GM12878 (cell line): Measurements from ENCODE around the gene KPNA3. TPM values are rescaled to one million over a fixed set of nuclear protein-coding genes. Genes with fewer than 3 reads are reported as not detected.

Experiments used
- ATAC-seq: fragments of 200-7000 bp; cut with Tn5 transposase; 3 replicates; pipeline ENCODE4 v1.9.1; 2020; ENCODE audit warnings: mild to moderate bottlenecking, moderate library complexity
- BruUV-seq: library from RNA; stranded (reverse); fragments of 400-500 nt; replicated peaks from 2 replicates; lab custom pipeline; 2021; lab: Mats Ljungman, UMichigan
- CTCF ChIA-PET: fragments of 300-600 bp; sonication (Branson Sonifier 250); formaldehyde crosslinking; extraction: SDS; loops from one replicate; lab custom pipeline; 2021; ENCODE audit warnings: inconsistent platforms; lab: Yijun Ruan, JAX
- POLR2A ChIA-PET: fragments of 350-600 bp; formaldehyde crosslinking; extraction: SDS; loops from one replicate; lab custom pipeline; 2021; ENCODE audit warnings: inconsistent platforms; lab: Charles Lee
- RAD21 ChIA-PET: fragments of 300-600 bp; sonication (Branson Sonifier 250); formaldehyde crosslinking; loops from one replicate; lab custom pipeline; 2023; ENCODE audit warnings: antibody characterized with exemption; ENCODE audit not compliant: unreplicated experiment; lab: Charles Lee
- SMC1A ChIA-PET: fragments of 300-600 bp; sonication (Branson Sonifier 250); formaldehyde crosslinking; loops from one replicate; lab custom pipeline; 2023; ENCODE audit not compliant: unreplicated experiment, uncharacterized antibody; lab: Charles Lee
- DNase-seq: peaks from one replicate; pipeline ENCODE4 v3.0.0-alpha.2; 2011; ENCODE audit warnings: low read depth, low spot score
- FAIRE-seq: peaks from 3 replicates; lab custom pipeline; 2011; peaks lifted over from hg19 to GRCh38; lab: Jason Lieb, UNC
- H2AFZ ChIP-seq: 2 replicates; pipeline ENCODE4 v1.6.0; 2011; ENCODE audit warnings: low read depth, low read length, control low read depth; ENCODE audit not compliant: control insufficient read depth
- H3K27ac ChIP-seq: 2 replicates; pipeline ENCODE4 v1.5.1; 2011; ENCODE audit warnings: control low read depth; ENCODE audit not compliant: control insufficient read depth, insufficient read depth
- H3K27me3 ChIP-seq, 2 experiments: replicated peaks in 1 of 2; 2 replicates each; pipeline versions ENCODE4 v1.6.0 to v1.6.1; 2011; ENCODE audit warnings: low read length in 1 of 2; ENCODE audit not compliant: control insufficient read depth in 2 of 2, insufficient read depth in 2 of 2
- H3K36me3 ChIP-seq, 2 experiments: 2 replicates each; pipeline ENCODE4 v1.5.1; 2011; ENCODE audit warnings: low read length in 1 of 2; ENCODE audit not compliant: control insufficient read depth in 2 of 2, insufficient read depth in 2 of 2
- H3K4me1 ChIP-seq: 2 replicates; pipeline ENCODE4 v1.6.1; 2011; ENCODE audit warnings: mild to moderate bottlenecking, low read length, moderate library complexity, mixed read lengths; ENCODE audit not compliant: control insufficient read depth, insufficient read depth
- H3K4me2 ChIP-seq: 2 replicates; pipeline ENCODE4 v1.6.0; 2011; ENCODE audit warnings: control low read depth; ENCODE audit not compliant: control insufficient read depth, insufficient read depth
- H3K4me3 ChIP-seq: fragments of 200-600 bp; sonication (generic); 2 replicates; pipeline ENCODE4 v1.5.1; 2016
- H3K79me2 ChIP-seq: 2 replicates; pipeline ENCODE4 v1.6.0; 2011; ENCODE audit warnings: low read length; ENCODE audit not compliant: control insufficient read depth, insufficient read depth
- H3K9ac ChIP-seq: 2 replicates; pipeline ENCODE4 v1.8.0; 2011; ENCODE audit warnings: low read length, control low read depth, mixed read lengths; ENCODE audit not compliant: control insufficient read depth, insufficient read depth
- H3K9me3 ChIP-seq: replicated peaks from 3 replicates; pipeline ENCODE4 v1.5.1; 2011; ENCODE audit warnings: mild to moderate bottlenecking, low read length; ENCODE audit not compliant: control insufficient read depth, insufficient read depth
- H4K20me1 ChIP-seq: 2 replicates; pipeline ENCODE4 v1.6.0; 2011; ENCODE audit not compliant: control insufficient read depth, insufficient read depth
- LARP7 ChIP-seq: fragments of 450-650 bp; IDR thresholded peaks from 2 replicates; pipeline ENCODE4 v1.6.1; 2017; ENCODE audit warnings: mild to moderate bottlenecking
- MXI1 ChIP-seq: fragments of 150-350 bp; IDR thresholded peaks from 2 replicates; pipeline ENCODE4 v1.6.1; 2011; ENCODE audit warnings: low read depth, mild to moderate bottlenecking, inconsistent platforms, low read length, improper control_type of control experiment
- RAD21 ChIP-seq: IDR thresholded peaks from 2 replicates; pipeline ENCODE4 v1.6.1; 2011; ENCODE audit warnings: mild to moderate bottlenecking, low read depth, low read length, moderate library complexity; ENCODE audit not compliant: insufficient read depth
- RB1 ChIP-seq: fragments of 450-650 bp; formaldehyde crosslinking; IDR thresholded peaks from 2 replicates; pipeline ENCODE4 v1.6.1; 2017; ENCODE audit warnings: mild to moderate bottlenecking, borderline replicate concordance
- SMC3 ChIP-seq: IDR thresholded peaks from 2 replicates; pipeline ENCODE4 v1.6.1; 2011; ENCODE audit warnings: low read length, improper control_type of control experiment, borderline replicate concordance
- SPI1 ChIP-seq: IDR thresholded peaks from 2 replicates; pipeline ENCODE4 v1.6.1; 2011; ENCODE audit warnings: low read depth, mild to moderate bottlenecking, low read length, moderate library complexity, borderline replicate concordance; ENCODE audit not compliant: insufficient read depth
- SREBF2 ChIP-seq: IDR thresholded peaks from 2 replicates; pipeline ENCODE4 v1.6.1; 2012; ENCODE audit warnings: mild to moderate bottlenecking, low read length
- WGBS: methylation state at CpG from one replicate; pipeline ENCODE4 v1.1.6; 2016; ENCODE audit warnings: low lambda C conversion rate; ENCODE audit not compliant: insufficient replicate concordance, insufficient coverage; ENCODE audit errors: missing lambda C conversion rate; 5-methylcytosine and 5-hydroxymethylcytosine counted together
- in situ Hi-C: fragments of 300-500 bp; cut with MboI; formaldehyde crosslinking; loops from 9 replicates; pipeline ENCODE4 v1.14.3; 2018; ENCODE audit warnings: mixed read lengths
- intact Hi-C: fragments of 100-400 bp; cut with micrococcal nuclease; formaldehyde crosslinking; loops from one replicate; pipeline ENCODE4 v1.14.2; 2022; ENCODE audit not compliant: unreplicated experiment
- polyA plus RNA-seq, 11 experiments: library from polyadenylated mRNA; depleted of rRNA in 4 of 11; unstranded in 6 of 11; stranded (reverse) in 5 of 11; fragments of >200 nt; fragmentation: Nextera tagmentation in 4 of 11; fragmentation: Illumina TruSeq in 1 of 11; extraction: Ambion mirVana in 4 of 11; extraction: Trizol in 1 of 11; gene quantifications; 1 replicate in 1 of 11; 2 replicates in 10 of 11; pipeline versions ENCODE4 v1.2.1 to v1.2.3, GENCODE V29; 2011 to 2016; ENCODE audit warnings: inconsistent platforms in 2 of 11, missing spikeins in 2 of 11, low read depth in 1 of 11
- total RNA-seq, 4 experiments: library from RNA; depleted of rRNA in 3 of 4; stranded (reverse); fragments of >200 nt in 3 of 4; fragmentation: Illumina TruSeq in 1 of 4; extraction: Trizol in 1 of 4; gene quantifications; 2 replicates each; pipeline versions ENCODE4 v1.2.1 to v1.2.3, GENCODE V29; 2013 to 2021
- TF ChIP-seq, protein P1 (sequence below): fragments of 450-650 bp; IDR thresholded peaks from 2 replicates; pipeline ENCODE4 v1.6.1; 2017; ENCODE audit warnings: mild to moderate bottlenecking, moderate library complexity
- TF ChIP-seq, protein P2 (sequence below), 3 experiments: IDR thresholded peaks in 2 of 3; conservative IDR thresholded peaks in 1 of 3; 2 replicates each; pipeline ENCODE4 v1.5.1; 2011; ENCODE audit warnings: low read depth in 3 of 3, low read length in 3 of 3, mild to moderate bottlenecking in 3 of 3, control low read depth in 2 of 3, moderate library complexity in 2 of 3, inconsistent platforms in 1 of 3, mixed read lengths in 1 of 3; ENCODE audit not compliant: control insufficient read depth in 2 of 3, insufficient read depth in 1 of 3; ENCODE audit errors: extremely low read depth in 1 of 3

KPNA3 gene
- total and polyA plus RNA-seq, 10 of the 15 experiments (the other 5 are each of a cell fraction or from before 2014, with no cell fraction given) = 23.3 to 50.5 (median 31.1) TPM

DNA sequence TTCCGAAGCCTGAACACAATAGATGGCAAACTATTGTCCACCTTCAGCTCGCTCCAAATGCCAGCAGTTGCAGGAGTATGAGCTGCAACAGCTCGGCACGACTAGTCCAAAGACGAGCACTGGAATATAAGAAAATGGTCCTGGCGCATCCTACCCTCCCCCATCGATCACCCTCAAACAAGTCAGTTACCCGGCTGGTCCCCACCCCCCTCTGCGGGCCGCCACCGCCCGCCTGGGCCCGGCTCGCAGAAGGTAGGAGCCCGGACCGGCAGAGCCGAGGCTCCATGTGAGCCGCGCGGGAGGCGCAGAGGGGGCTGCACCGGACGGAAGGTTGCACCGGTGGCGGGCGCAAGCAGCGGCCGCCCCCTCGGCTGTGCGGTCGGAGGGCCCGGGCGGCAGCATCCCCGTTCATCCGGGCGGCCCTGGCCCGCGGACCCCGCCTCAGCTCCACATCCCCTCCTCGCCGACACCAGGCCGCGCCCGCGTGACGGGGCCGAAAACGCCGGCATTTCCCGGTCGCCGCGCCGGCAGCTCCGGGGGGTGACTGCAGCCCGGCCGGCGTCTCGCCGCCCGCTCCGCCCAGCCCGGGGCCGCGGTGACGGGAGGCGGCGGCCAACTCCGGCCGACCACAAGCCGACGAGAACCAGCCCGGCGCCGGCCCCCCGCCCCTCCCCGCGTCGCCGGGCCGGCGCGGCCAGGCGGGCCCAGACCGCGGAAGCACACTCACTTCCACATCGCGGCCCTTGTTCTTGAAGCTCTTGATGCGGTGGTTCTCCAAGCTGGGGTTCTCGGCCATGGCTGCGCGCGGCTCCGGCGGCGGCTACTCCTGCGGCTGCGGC lies 552 bp downstream of the KPNA3 start (continued):
- TF ChIP-seq, protein P1, sequence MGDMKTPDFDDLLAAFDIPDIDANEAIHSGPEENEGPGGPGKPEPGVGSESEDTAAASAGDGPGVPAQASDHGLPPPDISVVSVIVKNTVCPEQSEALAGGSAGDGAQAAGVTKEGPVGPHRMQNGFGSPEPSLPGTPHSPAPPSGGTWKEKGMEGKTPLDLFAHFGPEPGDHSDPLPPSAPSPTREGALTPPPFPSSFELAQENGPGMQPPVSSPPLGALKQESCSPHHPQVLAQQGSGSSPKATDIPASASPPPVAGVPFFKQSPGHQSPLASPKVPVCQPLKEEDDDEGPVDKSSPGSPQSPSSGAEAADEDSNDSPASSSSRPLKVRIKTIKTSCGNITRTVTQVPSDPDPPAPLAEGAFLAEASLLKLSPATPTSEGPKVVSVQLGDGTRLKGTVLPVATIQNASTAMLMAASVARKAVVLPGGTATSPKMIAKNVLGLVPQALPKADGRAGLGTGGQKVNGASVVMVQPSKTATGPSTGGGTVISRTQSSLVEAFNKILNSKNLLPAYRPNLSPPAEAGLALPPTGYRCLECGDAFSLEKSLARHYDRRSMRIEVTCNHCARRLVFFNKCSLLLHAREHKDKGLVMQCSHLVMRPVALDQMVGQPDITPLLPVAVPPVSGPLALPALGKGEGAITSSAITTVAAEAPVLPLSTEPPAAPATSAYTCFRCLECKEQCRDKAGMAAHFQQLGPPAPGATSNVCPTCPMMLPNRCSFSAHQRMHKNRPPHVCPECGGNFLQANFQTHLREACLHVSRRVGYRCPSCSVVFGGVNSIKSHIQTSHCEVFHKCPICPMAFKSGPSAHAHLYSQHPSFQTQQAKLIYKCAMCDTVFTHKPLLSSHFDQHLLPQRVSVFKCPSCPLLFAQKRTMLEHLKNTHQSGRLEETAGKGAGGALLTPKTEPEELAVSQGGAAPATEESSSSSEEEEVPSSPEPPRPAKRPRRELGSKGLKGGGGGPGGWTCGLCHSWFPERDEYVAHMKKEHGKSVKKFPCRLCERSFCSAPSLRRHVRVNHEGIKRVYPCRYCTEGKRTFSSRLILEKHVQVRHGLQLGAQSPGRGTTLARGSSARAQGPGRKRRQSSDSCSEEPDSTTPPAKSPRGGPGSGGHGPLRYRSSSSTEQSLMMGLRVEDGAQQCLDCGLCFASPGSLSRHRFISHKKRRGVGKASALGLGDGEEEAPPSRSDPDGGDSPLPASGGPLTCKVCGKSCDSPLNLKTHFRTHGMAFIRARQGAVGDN = no peak

DNA sequence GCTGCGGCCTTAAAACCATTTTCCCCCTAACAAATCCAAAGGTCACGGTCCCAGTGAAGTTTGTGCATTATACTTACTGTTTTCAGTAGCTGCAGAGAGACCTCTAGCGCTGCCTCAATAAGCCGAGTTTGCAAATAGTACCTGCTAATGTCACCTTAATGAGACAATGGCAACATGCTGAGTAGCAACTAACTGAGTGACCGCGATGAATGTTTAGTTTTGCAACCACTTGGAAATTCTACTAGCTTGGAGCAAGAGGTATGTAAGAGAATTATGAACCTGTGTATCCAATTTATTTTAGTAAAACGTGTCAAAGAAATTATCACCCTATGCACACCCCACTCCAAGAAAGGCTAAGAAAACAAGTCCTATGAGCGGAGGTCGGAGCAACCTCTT lies 1.2 kb downstream of the KPNA3 start:
- H3K79me2 ChIP-seq = peaks cover 52% of the 10 kb centered on the region
- no peaks in the 10 kb centered on the region for H4K20me1 ChIP-seq
- ChIA-PET SMC1A (interaction anchor here (1.1 to 5.5 kb wide), 18 partner anchors 9 to 348 kb away, joined by 3 to 45 read pairs (median 4); partner anchors contain the start of genes ARL11, EBPL and SPRYD7), CTCF (interaction anchor here (0.9 to 4.5 kb wide), 29 partner anchors 9 to 544 kb away, joined by 3 to 53 read pairs (median 5); partner anchors contain the start of genes CDADC1, EBPL and SPRYD7), POLR2A (interaction anchor here (0.5 to 1.4 kb wide), 6 partner anchors 14 to 347 kb away, joined by 3 to 8 read pairs (median 3); partner anchors contain the start of genes SETDB2 and TRIM13), RAD21 (interaction anchor here (0.6 to 2.9 kb wide), 11 partner anchors 9 to 1124 kb away, joined by 3 to 14 read pairs (median 3); partner anchors contain the start of genes EBPL and SPRYD7)
- FAIRE-seq = no peak
- no peaks in the 10 kb centered on the region for H3K27me3 ChIP-seq
- no peaks in the 10 kb centered on the region for H3K9me3 ChIP-seq
- ATAC-seq = peak; percentile 24
- no TSS peak for BruUV-seq
- H3K27ac ChIP-seq = peak overlapping the region; percentile 83
- no peaks in the 10 kb centered on the region for H3K36me3 ChIP-seq
- H3K4me2 ChIP-seq = peak overlapping the region; percentile 88
- intact Hi-C loops (loop anchor here (5.0 to 10.0 kb wide), 2 partner anchors 143 to 1101 kb away; partner anchors contain the start of gene SPRYD7), in situ Hi-C loops (no loop called here)
- peak; percentile 40 for DNase-seq
- peak overlapping the region; percentile 64 for H2AFZ ChIP-seq
- peaks cover 6% of the 10 kb centered on the region for H3K4me1 ChIP-seq
- H3K4me3 ChIP-seq = peak overlapping the region; percentile 91
- under 1% methylated on average over 9 of the region's 9 CpGs for WGBS
- peak overlapping the region; percentile 71 for H3K9ac ChIP-seq
- no peak for TF ChIP-seq SPI1
- no peak for TF ChIP-seq RB1
- TF ChIP-seq MXI1 = peak; percentile 26; the same call in 1 of the 2 replicates
- TF ChIP-seq, protein P2, sequence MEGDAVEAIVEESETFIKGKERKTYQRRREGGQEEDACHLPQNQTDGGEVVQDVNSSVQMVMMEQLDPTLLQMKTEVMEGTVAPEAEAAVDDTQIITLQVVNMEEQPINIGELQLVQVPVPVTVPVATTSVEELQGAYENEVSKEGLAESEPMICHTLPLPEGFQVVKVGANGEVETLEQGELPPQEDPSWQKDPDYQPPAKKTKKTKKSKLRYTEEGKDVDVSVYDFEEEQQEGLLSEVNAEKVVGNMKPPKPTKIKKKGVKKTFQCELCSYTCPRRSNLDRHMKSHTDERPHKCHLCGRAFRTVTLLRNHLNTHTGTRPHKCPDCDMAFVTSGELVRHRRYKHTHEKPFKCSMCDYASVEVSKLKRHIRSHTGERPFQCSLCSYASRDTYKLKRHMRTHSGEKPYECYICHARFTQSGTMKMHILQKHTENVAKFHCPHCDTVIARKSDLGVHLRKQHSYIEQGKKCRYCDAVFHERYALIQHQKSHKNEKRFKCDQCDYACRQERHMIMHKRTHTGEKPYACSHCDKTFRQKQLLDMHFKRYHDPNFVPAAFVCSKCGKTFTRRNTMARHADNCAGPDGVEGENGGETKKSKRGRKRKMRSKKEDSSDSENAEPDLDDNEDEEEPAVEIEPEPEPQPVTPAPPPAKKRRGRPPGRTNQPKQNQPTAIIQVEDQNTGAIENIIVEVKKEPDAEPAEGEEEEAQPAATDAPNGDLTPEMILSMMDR (IDR thresholded peaks at IDR 0.05 in 2 of 3, conservative IDR thresholded peaks at IDR 0.05 in 1 of 3; ENCODE audit: control insufficient read depth in 2 of 3, extremely low read depth in 1 of 3, insufficient read depth in 1 of 3, low read depth in 3 of 3, low read length in 3 of 3) = peak; percentile 26 to 63 (median 39); a peak in 4 of 6 replicates
- no peak for TF ChIP-seq LARP7
- TF ChIP-seq SREBF2 = no peak
- TF ChIP-seq SMC3 = peak; percentile 25; the same call in 1 of the 2 replicates
- TF ChIP-seq RAD21 = peak; percentile 55
